HCT116 (cell line): ENCODE results near the gene HTRA3. TPM values are rescaled to one million over a fixed set of nuclear protein-coding genes. Genes with fewer than 3 reads are reported as not detected.

Source experiments
- ATAC-seq: fragments of 200-7000 bp; cut with Tn5 transposase; 2 replicates; pipeline ENCODE4 v1.9.1; 2020; ENCODE audit warnings: mild to moderate bottlenecking, moderate library complexity
- BruUV-seq: library from RNA; stranded (reverse); fragments of 400-500 nt; replicated peaks from 2 replicates; lab custom pipeline; 2021; lab: Mats Ljungman, UMichigan
- CTCF ChIA-PET: fragments of 300-600 bp; sonication (Branson Sonifier 250); formaldehyde crosslinking; loops from one replicate; lab custom pipeline; 2021; ENCODE audit warnings: antibody characterized with exemption; lab: Charles Lee
- POLR2A ChIA-PET: fragments of 300-600, 350-600 bp; sonication (Branson Sonifier 250); formaldehyde crosslinking; loops from one replicate; lab custom pipeline; 2021; ENCODE audit warnings: antibody characterized with exemption; lab: Charles Lee
- RAD21 ChIA-PET, 2 experiments: fragments of 300-600 bp; sonication (Branson Sonifier 250); formaldehyde crosslinking; loops; one replicate each; lab custom pipeline; 2023; ENCODE audit warnings: low total read pairs in 2 of 2; ENCODE audit not compliant: uncharacterized antibody in 2 of 2, unreplicated experiment in 2 of 2, low non-redundant PET in 1 of 2; lab: Charles Lee
- DNase-seq: peaks from one replicate; pipeline ENCODE4 v3.0.0-alpha.2; 2010; ENCODE audit warnings: low read depth, low spot score
- H2AFZ ChIP-seq: fragments of 200-600 bp; shearing (Covaris generic), sonication (generic); 2 replicates; pipeline ENCODE4 v1.6.1; 2017; ENCODE audit warnings: low read depth, mixed run types, mixed read lengths, antibody characterized with exemption, low read length; ENCODE audit not compliant: poor library complexity, severe bottlenecking
- H3K27ac ChIP-seq: 2 replicates; pipeline ENCODE4 v1.5.1; 2012; ENCODE audit warnings: low read depth, low read length
- H3K27me3 ChIP-seq: fragments of 200-600 bp; sonication (generic); 2 replicates; pipeline ENCODE4 v1.6.1; 2016; ENCODE audit warnings: mixed run types, low read length, mixed read lengths; ENCODE audit not compliant: insufficient read depth
- H3K36me3 ChIP-seq, 2 experiments: fragments of 200-500 bp in 1 of 2; fragments of 200-600 bp in 1 of 2; sonication (Bioruptor generic) in 1 of 2; sonication (generic) in 1 of 2; 2 replicates each; pipeline versions ENCODE4 v1.5.1 to v1.6.1; 2014 to 2016; ENCODE audit warnings: low read length in 2 of 2, inconsistent platforms in 1 of 2, mixed read lengths in 1 of 2, mixed run types in 1 of 2; ENCODE audit not compliant: insufficient read depth in 2 of 2, control insufficient read depth in 1 of 2
- H3K4me1 ChIP-seq, 2 experiments: fragments of 200-600 bp in 1 of 2; sonication (generic) in 1 of 2; 2 replicates each; pipeline versions ENCODE4 v1.5.1 to v1.6.1; 2012 to 2017; ENCODE audit warnings: low read length in 2 of 2, inconsistent platforms in 1 of 2, mild to moderate bottlenecking in 1 of 2, mixed read lengths in 1 of 2, mixed run types in 1 of 2, moderate library complexity in 1 of 2; ENCODE audit not compliant: insufficient read depth in 2 of 2, control insufficient read depth in 1 of 2
- H3K4me2 ChIP-seq: fragments of 200-600 bp; sonication (generic); 2 replicates; pipeline ENCODE4 v1.6.1; 2017; ENCODE audit warnings: mixed run types, low read length, mixed read lengths
- H3K4me3 ChIP-seq, 2 experiments: fragments of 200-600 bp in 1 of 2; sonication (generic) in 1 of 2; replicated peaks in 1 of 2; 2 replicates each; pipeline ENCODE4 v1.5.1; 2011 to 2016; ENCODE audit warnings: low read length in 2 of 2, control low read depth in 1 of 2, low read depth in 1 of 2, mild to moderate bottlenecking in 1 of 2, mixed read lengths in 1 of 2, mixed run types in 1 of 2
- H3K79me2 ChIP-seq: fragments of 200-600 bp; sonication (generic); 2 replicates; pipeline ENCODE4 v1.6.1; 2017; ENCODE audit warnings: mild to moderate bottlenecking, mixed run types, low read length, moderate library complexity, mixed read lengths; ENCODE audit not compliant: insufficient read depth
- H3K9ac ChIP-seq: fragments of 200-600 bp; sonication (generic); 2 replicates; pipeline ENCODE4 v1.6.1; 2016; ENCODE audit warnings: low read length, mixed read lengths
- H3K9me2 ChIP-seq: fragments of 200-600 bp; sonication (generic), shearing (Covaris generic); 2 replicates; pipeline ENCODE4 v1.6.1; 2017; ENCODE audit warnings: mixed run types, mild to moderate bottlenecking, moderate library complexity; ENCODE audit not compliant: insufficient read depth
- H3K9me3 ChIP-seq, 2 experiments: fragments of 200-500 bp in 1 of 2; fragments of 200-600 bp in 1 of 2; sonication (Bioruptor generic) in 1 of 2; sonication (generic) in 1 of 2; 2 replicates each; pipeline ENCODE4 v1.6.1; 2014 to 2017; ENCODE audit warnings: low read length in 2 of 2, mixed read lengths in 2 of 2, inconsistent platforms in 1 of 2, low read depth in 1 of 2, mild to moderate bottlenecking in 1 of 2, mixed run types in 1 of 2, moderate library complexity in 1 of 2; ENCODE audit not compliant: control insufficient read depth in 1 of 2, insufficient read depth in 1 of 2
- H4K20me1 ChIP-seq: fragments of 200-600 bp; sonication (generic), shearing (Covaris generic); 2 replicates; pipeline ENCODE4 v1.6.1; 2017; ENCODE audit warnings: mixed run types, mild to moderate bottlenecking, moderate library complexity; ENCODE audit not compliant: insufficient read depth
- CEBPB ChIP-seq: IDR thresholded peaks from 2 replicates; pipeline ENCODE4 v1.6.1; 2012; ENCODE audit warnings: low read depth
- ELF1 ChIP-seq: IDR thresholded peaks from 2 replicates; pipeline ENCODE4 v1.6.1; 2012; ENCODE audit warnings: low read depth, borderline replicate concordance
- EZH2 ChIP-seq: fragments of 200-600 bp; sonication (generic); IDR thresholded peaks from 2 replicates; pipeline ENCODE4 v1.6.1; 2017; ENCODE audit warnings: antibody characterized with exemption, mixed run types
- FOSL1 ChIP-seq: IDR thresholded peaks from 2 replicates; pipeline ENCODE4 v1.6.1; 2012; ENCODE audit warnings: low read depth
- JUND ChIP-seq: IDR thresholded peaks from 2 replicates; pipeline ENCODE4 v1.6.1; 2012
- MAX ChIP-seq: IDR thresholded peaks from 2 replicates; pipeline ENCODE4 v1.6.1; 2012
- POLR2A ChIP-seq: IDR thresholded peaks from 2 replicates; pipeline ENCODE4 v1.7.0; 2011; ENCODE audit warnings: borderline replicate concordance; ENCODE audit not compliant: insufficient read depth, insufficient read length; ENCODE audit errors: extremely low read depth
- POLR2AphosphoS5 ChIP-seq: IDR thresholded peaks from 2 replicates; pipeline ENCODE4 v1.6.1; 2011; ENCODE audit warnings: mild to moderate bottlenecking, low read depth, low read length, moderate library complexity
- RAD21 ChIP-seq: IDR thresholded peaks from 2 replicates; pipeline ENCODE4 v1.6.1; 2012; ENCODE audit warnings: low read depth, mild to moderate bottlenecking
- SIN3A ChIP-seq: IDR thresholded peaks from 2 replicates; pipeline ENCODE4 v1.6.1; 2012; ENCODE audit warnings: low read depth
- SRF ChIP-seq: IDR thresholded peaks from 2 replicates; pipeline ENCODE4 v1.6.1; 2012; ENCODE audit warnings: low read depth
- YY1 ChIP-seq: IDR thresholded peaks from 2 replicates; pipeline ENCODE4 v1.6.1; 2011; ENCODE audit warnings: low read length, low read depth, moderate library complexity, mild to moderate bottlenecking; ENCODE audit not compliant: insufficient replicate concordance; ENCODE audit errors: extremely low read depth
- ZBTB33 ChIP-seq: IDR thresholded peaks from 2 replicates; pipeline ENCODE4 v1.6.1; 2011; ENCODE audit warnings: mild to moderate bottlenecking, low read length, moderate library complexity; ENCODE audit not compliant: insufficient replicate concordance; ENCODE audit errors: extremely low read depth
- ZFX ChIP-seq: fragments of 450-650 bp; IDR thresholded peaks from 2 replicates; pipeline ENCODE4 v1.6.1; 2017
- ZNF274 ChIP-seq: fragments of 200-500 bp; sonication (Bioruptor generic); IDR thresholded peaks from 2 replicates; pipeline ENCODE4 v1.6.1; 2014; ENCODE audit warnings: mild to moderate bottlenecking, low read depth, low read length, inconsistent platforms
- intact Hi-C: fragments of 100-400 bp; cut with micrococcal nuclease; formaldehyde crosslinking; loops from 2 replicates; pipeline ENCODE4 v1.10.0; 2022
- total RNA-seq: library from RNA; stranded (reverse); gene quantifications from one replicate; pipeline ENCODE4 v1.2.1, GENCODE V29; 2021; ENCODE audit not compliant: unreplicated experiment
- TF ChIP-seq, protein P1 (sequence below): IDR thresholded peaks from 2 replicates; pipeline ENCODE4 v1.6.1; 2012
- TF ChIP-seq, protein P2 (sequence below), 3 experiments: fragments of 200-600 bp in 1 of 3; sonication (generic) in 1 of 3; IDR thresholded peaks in 2 of 3; conservative IDR thresholded peaks in 1 of 3; 2 replicates each; pipeline ENCODE4 v1.5.1; 2012 to 2017; ENCODE audit warnings: low read depth in 2 of 3, low read length in 2 of 3, antibody characterized with exemption in 1 of 3, borderline replicate concordance in 1 of 3, control low read depth in 1 of 3, mild to moderate bottlenecking in 1 of 3, mixed read lengths in 1 of 3, mixed run types in 1 of 3, moderate library complexity in 1 of 3; ENCODE audit not compliant: insufficient read depth in 1 of 3

HTRA3 gene
- total RNA-seq, 1 experiment from 2014 or later = not detected

DNA sequence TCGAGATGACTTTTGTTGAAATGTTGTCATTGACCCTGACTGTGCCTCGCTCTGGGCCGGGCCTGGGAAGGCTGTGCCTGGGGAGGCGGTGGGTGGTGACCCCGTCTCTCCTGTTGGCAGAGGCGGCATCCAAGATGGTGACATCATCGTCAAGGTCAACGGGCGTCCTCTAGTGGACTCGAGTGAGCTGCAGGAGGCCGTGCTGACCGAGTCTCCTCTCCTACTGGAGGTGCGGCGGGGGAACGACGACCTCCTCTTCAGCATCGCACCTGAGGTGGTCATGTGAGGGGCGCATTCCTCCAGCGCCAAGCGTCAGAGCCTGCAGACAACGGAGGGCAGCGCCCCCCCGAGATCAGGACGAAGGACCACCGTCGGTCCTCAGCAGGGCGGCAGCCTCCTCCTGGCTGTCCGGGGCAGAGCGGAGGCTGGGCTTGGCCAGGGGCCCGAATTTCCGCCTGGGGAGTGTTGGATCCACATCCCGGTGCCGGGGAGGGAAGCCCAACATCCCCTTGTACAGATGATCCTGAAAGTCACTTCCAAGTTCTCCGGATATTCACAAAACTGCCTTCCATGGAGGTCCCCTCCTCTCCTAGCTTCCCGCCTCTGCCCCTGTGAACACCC, 36.4 kb downstream of the HTRA3 start:
- H3K36me3 ChIP-seq = no peaks in the 10 kb centered on the region
- ChIA-PET POLR2A (no interaction called here), CTCF (no interaction called here), RAD21 (no interaction called here)
- no peaks in the 10 kb centered on the region for H3K9me3 ChIP-seq
- H3K27ac ChIP-seq = no peak overlapping the region
- H3K4me3 ChIP-seq = no peak overlapping the region
- H3K27me3 ChIP-seq = no peaks in the 10 kb centered on the region
- H4K20me1 ChIP-seq = no peaks in the 10 kb centered on the region
- no peak overlapping the region for H3K4me2 ChIP-seq
- ATAC-seq = no peak
- H2AFZ ChIP-seq = no peak overlapping the region
- no peak for DNase-seq
- no TSS peak for BruUV-seq
- H3K79me2 ChIP-seq = no peaks in the 10 kb centered on the region
- peaks cover 3 to 20% of the 10 kb centered on the region in 2 experiments; a peak in 3 of 4 replicates for H3K4me1 ChIP-seq
- intact Hi-C loops = no loop called here
- no peak overlapping the region for H3K9ac ChIP-seq
- no peak for TF ChIP-seq CEBPB
- no peak for TF ChIP-seq RAD21
- TF ChIP-seq ELF1 = no peak
- TF ChIP-seq SIN3A = no peak
- no peaks in the 10 kb centered on the region for H3K9me2 ChIP-seq

DNA sequence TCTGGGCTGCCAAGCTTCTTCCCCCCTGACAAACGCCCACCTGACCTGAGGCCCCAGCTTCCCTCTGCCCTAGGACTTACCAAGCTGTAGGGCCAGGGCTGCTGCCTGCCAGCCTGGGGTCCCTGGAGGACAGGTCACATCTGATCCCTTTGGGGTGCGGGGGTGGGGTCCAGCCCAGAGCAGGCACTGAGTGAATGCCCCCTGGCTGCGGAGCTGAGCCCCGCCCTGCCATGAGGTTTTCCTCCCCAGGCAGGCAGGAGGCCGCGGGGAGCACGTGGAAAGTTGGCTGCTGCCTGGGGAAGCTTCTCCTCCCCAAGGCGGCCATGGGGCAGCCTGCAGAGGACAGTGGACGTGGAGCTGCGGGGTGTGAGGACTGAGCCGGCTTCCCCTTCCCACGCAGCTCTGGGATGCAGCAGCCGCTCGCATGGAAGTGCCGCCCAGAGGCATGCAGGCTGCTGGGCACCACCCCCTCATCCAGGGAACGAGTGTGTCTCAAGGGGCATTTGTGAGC, 37.0 kb downstream of the HTRA3 start:
- no peaks in the 10 kb centered on the region for H3K9me2 ChIP-seq
- no peaks in the 10 kb centered on the region for H3K79me2 ChIP-seq
- H3K4me2 ChIP-seq = no peak overlapping the region
- peaks cover 3 to 20% of the 10 kb centered on the region in 2 experiments; a peak in 3 of 4 replicates for H3K4me1 ChIP-seq
- intact Hi-C loops = no loop called here
- H4K20me1 ChIP-seq = no peaks in the 10 kb centered on the region
- no TSS peak for BruUV-seq
- no peak overlapping the region for H3K4me3 ChIP-seq
- H3K27me3 ChIP-seq = no peaks in the 10 kb centered on the region
- ATAC-seq (no peak; the same call in 1 of the 2 replicates), DNase-seq (no peak)
- ChIA-PET POLR2A (no interaction called here), RAD21 (no interaction called here), CTCF (no interaction called here)
- no peak overlapping the region for H3K9ac ChIP-seq
- H3K27ac ChIP-seq = no peak overlapping the region
- H3K9me3 ChIP-seq = no peaks in the 10 kb centered on the region
- no peaks in the 10 kb centered on the region for H3K36me3 ChIP-seq
- H2AFZ ChIP-seq = no peak overlapping the region
- no peak for TF ChIP-seq ZFX
- TF ChIP-seq ZBTB33 = no peak
- TF ChIP-seq FOSL1 = no peak
- TF ChIP-seq CEBPB = no peak
- TF ChIP-seq SRF = no peak
- no peak for TF ChIP-seq MAX
- TF ChIP-seq YY1 = no peak
- TF ChIP-seq, protein P1, sequence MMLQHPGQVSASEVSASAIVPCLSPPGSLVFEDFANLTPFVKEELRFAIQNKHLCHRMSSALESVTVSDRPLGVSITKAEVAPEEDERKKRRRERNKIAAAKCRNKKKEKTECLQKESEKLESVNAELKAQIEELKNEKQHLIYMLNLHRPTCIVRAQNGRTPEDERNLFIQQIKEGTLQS = no peak
- no peak for TF ChIP-seq SIN3A
- no peak for TF ChIP-seq JUND
- TF ChIP-seq POLR2AphosphoS5 = no peak
- TF ChIP-seq ZNF274 = no peak
- no peak for TF ChIP-seq POLR2A
- TF ChIP-seq EZH2 = no peak
- TF ChIP-seq, protein P2, sequence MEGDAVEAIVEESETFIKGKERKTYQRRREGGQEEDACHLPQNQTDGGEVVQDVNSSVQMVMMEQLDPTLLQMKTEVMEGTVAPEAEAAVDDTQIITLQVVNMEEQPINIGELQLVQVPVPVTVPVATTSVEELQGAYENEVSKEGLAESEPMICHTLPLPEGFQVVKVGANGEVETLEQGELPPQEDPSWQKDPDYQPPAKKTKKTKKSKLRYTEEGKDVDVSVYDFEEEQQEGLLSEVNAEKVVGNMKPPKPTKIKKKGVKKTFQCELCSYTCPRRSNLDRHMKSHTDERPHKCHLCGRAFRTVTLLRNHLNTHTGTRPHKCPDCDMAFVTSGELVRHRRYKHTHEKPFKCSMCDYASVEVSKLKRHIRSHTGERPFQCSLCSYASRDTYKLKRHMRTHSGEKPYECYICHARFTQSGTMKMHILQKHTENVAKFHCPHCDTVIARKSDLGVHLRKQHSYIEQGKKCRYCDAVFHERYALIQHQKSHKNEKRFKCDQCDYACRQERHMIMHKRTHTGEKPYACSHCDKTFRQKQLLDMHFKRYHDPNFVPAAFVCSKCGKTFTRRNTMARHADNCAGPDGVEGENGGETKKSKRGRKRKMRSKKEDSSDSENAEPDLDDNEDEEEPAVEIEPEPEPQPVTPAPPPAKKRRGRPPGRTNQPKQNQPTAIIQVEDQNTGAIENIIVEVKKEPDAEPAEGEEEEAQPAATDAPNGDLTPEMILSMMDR (IDR thresholded peaks at IDR 0.05 in 2 of 3, conservative IDR thresholded peaks at IDR 0.05 in 1 of 3; ENCODE audit: borderline replicate concordance in 1 of 3, insufficient read depth in 1 of 3, low read depth in 2 of 3, low read length in 2 of 3) = no peak
